MCF 10A (cell line): ENCODE measurements around the gene FAM240B. TPM values are rescaled to one million over a fixed set of nuclear protein-coding genes. Genes with fewer than 3 reads are reported as not detected.

Experiments
- BruUV-seq: library from RNA; stranded (reverse); fragments of 400-500 nt; replicated peaks from 2 replicates; lab custom pipeline; 2021; lab: Mats Ljungman, UMichigan
- CTCF ChIA-PET: fragments of 300-600 bp; sonication (Branson Sonifier 250); formaldehyde crosslinking; extraction: SDS; loops from one replicate; lab custom pipeline; 2021; ENCODE audit warnings: antibody characterized with exemption, inconsistent platforms; lab: Yijun Ruan, JAX
- POLR2A ChIA-PET: fragments of 300-600, 350-650 bp; sonication (Branson Sonifier 250); formaldehyde crosslinking; extraction: SDS; loops from one replicate; lab custom pipeline; 2020; ENCODE audit warnings: antibody characterized with exemption, inconsistent platforms; lab: Yijun Ruan, JAX
- DNase-seq: peaks from one replicate; pipeline ENCODE4 v3.0.0-alpha.2; 2018; ENCODE audit not compliant: unreplicated experiment
- H3K27ac Mint-ChIP-seq: one replicate; pipeline ENCODE4 v1.8.0; 2022; ENCODE audit warnings: mild to moderate bottlenecking, low read depth, mixed read lengths; ENCODE audit not compliant: unreplicated experiment
- H3K27me3 Mint-ChIP-seq: one replicate; pipeline ENCODE4 v1.8.0; 2022; ENCODE audit warnings: mixed read lengths; ENCODE audit not compliant: insufficient read depth, unreplicated experiment
- H3K36me3 Mint-ChIP-seq: one replicate; pipeline ENCODE4 v1.8.0; 2022; ENCODE audit warnings: mild to moderate bottlenecking, moderate library complexity, mixed read lengths; ENCODE audit not compliant: insufficient read depth, unreplicated experiment
- H3K4me1 Mint-ChIP-seq: one replicate; pipeline ENCODE4 v1.8.0; 2022; ENCODE audit warnings: mixed read lengths; ENCODE audit not compliant: insufficient read depth, unreplicated experiment
- H3K4me3 Mint-ChIP-seq: one replicate; pipeline ENCODE4 v1.8.0; 2022; ENCODE audit warnings: mild to moderate bottlenecking, moderate library complexity, mixed read lengths; ENCODE audit not compliant: unreplicated experiment
- H3K9me3 Mint-ChIP-seq: one replicate; pipeline ENCODE4 v1.8.0; 2022; ENCODE audit warnings: mixed read lengths; ENCODE audit not compliant: unreplicated experiment
- intact Hi-C: fragments of 100-400 bp; cut with micrococcal nuclease; formaldehyde crosslinking; loops from 2 replicates; pipeline ENCODE4 v1.14.1; 2022
- total RNA-seq: library from RNA; stranded (reverse); gene quantifications from 2 replicates; pipeline ENCODE4 v1.2.3, GENCODE V29; 2022
- TF ChIP-seq, protein P1 (sequence below): fragments of 200-600 bp; IDR thresholded peaks from one replicate; pipeline ENCODE4 v1.8.0; 2022; ENCODE audit warnings: antibody characterized with exemption, mild to moderate bottlenecking; ENCODE audit not compliant: unreplicated experiment

FAM240B gene
- total RNA-seq, 1 experiment from 2014 or later: not detected

DNA sequence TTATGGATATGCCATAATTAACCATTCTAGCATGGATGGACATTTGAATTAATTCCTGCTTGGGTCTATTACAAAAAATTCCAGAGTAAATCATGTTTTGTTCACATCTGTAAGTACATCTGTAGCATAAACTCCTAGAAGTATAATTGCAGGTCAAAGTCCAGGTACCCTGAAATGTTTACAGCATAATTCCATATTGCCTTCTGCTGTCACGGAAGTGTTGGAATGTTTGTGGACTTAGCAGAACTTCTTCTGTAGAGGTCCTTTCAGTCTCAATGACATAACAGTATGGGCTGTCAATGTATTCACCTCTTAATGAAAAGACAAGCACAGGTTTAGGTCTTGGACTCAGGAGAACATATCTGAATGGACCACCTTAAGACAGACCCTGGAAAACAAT lies 1.8 kb downstream of the FAM240B start:
- Mint-ChIP-seq H3K36me3 (no peaks in the 10 kb centered on the region), H3K27me3 (no peaks in the 10 kb centered on the region), H3K27ac (no peak overlapping the region), H3K9me3 (no peaks in the 10 kb centered on the region), H3K4me3 (no peak overlapping the region), H3K4me1 (peaks cover 10% of the 10 kb centered on the region)
- intact Hi-C loops: no loop called here
- ChIA-PET CTCF (no interaction called here), POLR2A (no interaction called here)
- BruUV-seq: no TSS peak
- TF ChIP-seq, protein P1, sequence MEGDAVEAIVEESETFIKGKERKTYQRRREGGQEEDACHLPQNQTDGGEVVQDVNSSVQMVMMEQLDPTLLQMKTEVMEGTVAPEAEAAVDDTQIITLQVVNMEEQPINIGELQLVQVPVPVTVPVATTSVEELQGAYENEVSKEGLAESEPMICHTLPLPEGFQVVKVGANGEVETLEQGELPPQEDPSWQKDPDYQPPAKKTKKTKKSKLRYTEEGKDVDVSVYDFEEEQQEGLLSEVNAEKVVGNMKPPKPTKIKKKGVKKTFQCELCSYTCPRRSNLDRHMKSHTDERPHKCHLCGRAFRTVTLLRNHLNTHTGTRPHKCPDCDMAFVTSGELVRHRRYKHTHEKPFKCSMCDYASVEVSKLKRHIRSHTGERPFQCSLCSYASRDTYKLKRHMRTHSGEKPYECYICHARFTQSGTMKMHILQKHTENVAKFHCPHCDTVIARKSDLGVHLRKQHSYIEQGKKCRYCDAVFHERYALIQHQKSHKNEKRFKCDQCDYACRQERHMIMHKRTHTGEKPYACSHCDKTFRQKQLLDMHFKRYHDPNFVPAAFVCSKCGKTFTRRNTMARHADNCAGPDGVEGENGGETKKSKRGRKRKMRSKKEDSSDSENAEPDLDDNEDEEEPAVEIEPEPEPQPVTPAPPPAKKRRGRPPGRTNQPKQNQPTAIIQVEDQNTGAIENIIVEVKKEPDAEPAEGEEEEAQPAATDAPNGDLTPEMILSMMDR: no peak
- DNase-seq: no peak

DNA sequence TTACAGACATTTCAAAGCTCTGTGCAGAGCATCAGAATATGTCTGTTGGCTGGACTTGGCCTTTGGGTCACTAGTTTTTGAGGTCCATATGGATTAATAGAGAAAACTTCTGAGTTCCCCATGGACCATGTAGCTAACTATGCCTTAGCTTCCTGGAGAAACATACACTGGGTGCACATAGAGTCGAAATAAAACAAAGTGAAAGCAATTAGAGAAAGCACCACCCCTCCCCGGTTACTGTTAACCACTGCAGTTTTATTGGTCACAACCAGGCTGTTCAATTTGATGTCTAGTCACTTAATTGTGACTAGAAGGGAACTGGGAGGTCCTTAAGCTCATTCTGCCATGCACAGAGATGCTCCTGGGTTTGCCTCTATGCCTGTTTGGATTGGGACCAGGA lies 4.2 kb downstream of the FAM240B start:
- no peak overlapping the region for H3K27ac Mint-ChIP-seq
- CTCF ChIA-PET: interaction anchor here (1.0 to 1.2 kb wide), 2 partner anchors 12 to 15 kb away, joined by 3 read pairs; no protein-coding TSS in a partner anchor
- TF ChIP-seq, protein P1: no peak

DNA sequence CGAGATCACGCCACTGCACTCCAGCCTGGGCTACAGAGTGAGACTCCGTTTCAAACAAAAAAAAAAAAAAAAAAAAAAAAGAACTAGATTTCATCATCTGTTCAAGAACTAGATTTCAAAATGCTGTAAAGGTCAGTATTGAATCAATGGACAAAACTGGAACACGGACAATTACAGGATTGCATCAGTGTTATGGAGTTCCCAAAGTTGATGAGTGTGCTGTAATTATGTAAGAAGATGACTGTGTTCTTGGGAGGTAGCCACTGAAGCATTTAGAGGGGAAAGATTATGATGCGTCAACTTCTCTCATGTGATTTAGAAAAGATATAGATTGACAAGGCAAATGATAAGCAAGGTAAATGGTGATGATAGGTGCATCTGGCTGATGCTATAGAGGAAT lies 6.5 kb downstream of the FAM240B start:
- Mint-ChIP-seq H3K36me3 (no peaks in the 10 kb centered on the region), H3K9me3 (no peaks in the 10 kb centered on the region), H3K4me3 (no peak overlapping the region), H3K27ac (peak overlapping the region; percentile 9), H3K27me3 (peaks cover 3% of the 10 kb centered on the region), H3K4me1 (peaks cover 10% of the 10 kb centered on the region)
- BruUV-seq: no TSS peak
- intact Hi-C loops: no loop called here
- CTCF ChIA-PET: no interaction called here
- DNase-seq: peak; percentile 97
- TF ChIP-seq, protein P1: no peak
- POLR2A ChIA-PET: interaction anchor here (0.6 kb wide), 1 partner anchor 16 kb away, joined by 3 read pairs; no protein-coding TSS in a partner anchor

More for the DNA sequence above, 4.2 kb downstream of the FAM240B start:
- Mint-ChIP-seq H3K36me3 (no peaks in the 10 kb centered on the region), H3K4me3 (no peak overlapping the region), H3K27me3 (no peaks in the 10 kb centered on the region), H3K4me1 (peaks cover 10% of the 10 kb centered on the region), H3K9me3 (no peaks in the 10 kb centered on the region)
- POLR2A ChIA-PET: no interaction called here
- DNase-seq: no peak
- BruUV-seq: no TSS peak
- intact Hi-C loops: no loop called here

DNA sequence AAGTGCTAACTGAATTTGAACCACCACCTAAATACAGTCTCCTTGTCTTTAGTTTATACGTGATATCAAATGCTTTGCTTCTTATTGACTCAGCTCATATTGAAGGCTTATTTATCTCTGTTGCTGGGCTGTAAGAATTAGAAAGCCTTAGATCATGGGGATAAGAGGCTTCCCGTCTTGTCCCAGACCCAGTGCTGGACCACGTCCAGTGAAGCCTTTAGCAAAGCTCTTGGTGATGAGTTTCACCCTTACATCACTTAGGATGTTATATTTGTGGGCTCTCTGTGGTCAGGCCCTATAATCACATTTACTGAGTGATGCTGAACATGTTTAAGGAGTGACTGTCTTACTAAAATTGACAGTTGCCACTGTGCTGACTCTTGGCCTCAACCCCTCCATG lies 11.2 kb downstream of the FAM240B start:
- intact Hi-C loops: no loop called here
- H3K9me3 Mint-ChIP-seq: no peaks in the 10 kb centered on the region
- peaks cover 6% of the 10 kb centered on the region for H3K4me1 Mint-ChIP-seq
- no peak for DNase-seq
- TF ChIP-seq, protein P1: no peak
- ChIA-PET POLR2A (interaction anchor here (0.8 kb wide), 1 partner anchor 14 kb away, joined by 3 read pairs; no protein-coding TSS in a partner anchor), CTCF (interaction anchor here (1.5 kb wide), 1 partner anchor 9 kb away, joined by 3 read pairs; no protein-coding TSS in a partner anchor)
- BruUV-seq: no TSS peak
- H3K27me3 Mint-ChIP-seq: peaks cover 10% of the 10 kb centered on the region
- no peak overlapping the region for H3K4me3 Mint-ChIP-seq
- no peaks in the 10 kb centered on the region for H3K36me3 Mint-ChIP-seq
- no peak overlapping the region for H3K27ac Mint-ChIP-seq
